MM.1S (cell line): ENCODE measurements around the gene COL24A1.

ENCODE experiments used
- CTCF ChIP-seq: fragments of 300-600 bp; sonication (generic); IDR thresholded peaks from 2 replicates; pipeline ENCODE4 v1.5.1; 2016; ENCODE audit warnings: antibody characterized with exemption, low read length, mixed read lengths
- EZH2 ChIP-seq: fragments of 300-600 bp; sonication (generic); optimal IDR thresholded peaks from 2 replicates; pipeline ENCODE3; 2017; ENCODE audit warnings: low read depth, mild to moderate bottlenecking, antibody characterized with exemption, low read length, mixed read lengths
- EZH2phosphoT487 ChIP-seq: fragments of 300-600 bp; sonication (generic); IDR thresholded peaks from 2 replicates; pipeline ENCODE4 v1.6.1; 2018; ENCODE audit warnings: antibody characterized with exemption, low read length

GRCh38 chr1:86068271-86068721 is 88.3 kb downstream of the COL24A1 start:
- TF ChIP-seq CTCF (no peak), EZH2 (no peak), EZH2phosphoT487 (no peak)
